ENCODE data around the gene ZNF41.
A peak's percentile ranks its signal among the peaks of the same experiment; 100 is the strongest.
"Not testable (repeated sequence)": the region's sequence is repeated elsewhere in the genome, so short reads cannot be mapped to it uniquely, and the experiment has no call there.

The ZNF41 gene

DNA sequence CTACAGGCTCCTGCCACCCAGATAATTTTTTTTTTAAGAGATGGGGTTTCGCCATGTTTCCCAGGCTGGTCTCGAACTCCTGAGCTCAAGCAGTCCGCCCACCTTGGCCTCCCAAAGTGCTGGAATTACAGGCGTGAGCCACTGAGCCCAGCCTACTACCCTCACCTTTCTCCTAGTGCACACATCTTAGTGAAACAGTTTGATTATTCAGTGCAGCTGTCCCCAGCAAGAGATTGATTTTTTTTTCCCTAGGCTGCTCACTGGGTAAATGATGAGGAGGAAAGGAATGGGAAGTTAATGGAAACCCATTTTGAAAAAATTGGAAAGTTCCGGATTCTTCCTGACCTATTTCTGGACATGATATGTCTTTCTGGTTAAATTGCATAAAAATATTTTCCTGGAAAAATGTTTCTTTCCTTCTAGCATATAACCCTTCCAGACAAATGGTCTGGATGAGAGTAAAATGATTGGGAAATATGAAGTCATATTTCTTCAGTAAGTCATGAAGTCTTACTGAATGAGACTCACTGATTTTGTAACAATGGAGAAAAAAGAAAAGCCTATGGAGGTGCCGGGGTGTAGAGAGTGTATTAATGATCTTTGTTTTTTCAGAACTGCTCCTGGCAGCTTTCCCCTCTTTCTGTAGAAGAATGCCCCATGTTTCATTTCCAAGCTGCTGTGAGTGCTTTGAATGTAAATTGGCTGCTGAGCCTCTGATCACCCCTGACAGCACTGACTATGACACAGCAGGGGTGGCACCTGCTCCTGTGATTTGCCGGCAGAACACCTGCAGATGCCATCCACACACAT lies 19.5 kb upstream of the ZNF41 start:
- Mint-ChIP-seq H3K9me3 (no peaks in the 10 kb centered on the region), H3K36me3 (ENCODE audit: low read depth) (no peaks in the 10 kb centered on the region), H3K27me3 (ENCODE audit: low read depth) (peaks cover 2% of the 10 kb centered on the region), H3K27ac (no peak overlapping the region), H3K4me3 (no peak overlapping the region), H3K4me1 (ENCODE audit: low read depth) (no peaks in the 10 kb centered on the region)
- DNase-seq (ENCODE audit: low spot score), result no peak

DNA sequence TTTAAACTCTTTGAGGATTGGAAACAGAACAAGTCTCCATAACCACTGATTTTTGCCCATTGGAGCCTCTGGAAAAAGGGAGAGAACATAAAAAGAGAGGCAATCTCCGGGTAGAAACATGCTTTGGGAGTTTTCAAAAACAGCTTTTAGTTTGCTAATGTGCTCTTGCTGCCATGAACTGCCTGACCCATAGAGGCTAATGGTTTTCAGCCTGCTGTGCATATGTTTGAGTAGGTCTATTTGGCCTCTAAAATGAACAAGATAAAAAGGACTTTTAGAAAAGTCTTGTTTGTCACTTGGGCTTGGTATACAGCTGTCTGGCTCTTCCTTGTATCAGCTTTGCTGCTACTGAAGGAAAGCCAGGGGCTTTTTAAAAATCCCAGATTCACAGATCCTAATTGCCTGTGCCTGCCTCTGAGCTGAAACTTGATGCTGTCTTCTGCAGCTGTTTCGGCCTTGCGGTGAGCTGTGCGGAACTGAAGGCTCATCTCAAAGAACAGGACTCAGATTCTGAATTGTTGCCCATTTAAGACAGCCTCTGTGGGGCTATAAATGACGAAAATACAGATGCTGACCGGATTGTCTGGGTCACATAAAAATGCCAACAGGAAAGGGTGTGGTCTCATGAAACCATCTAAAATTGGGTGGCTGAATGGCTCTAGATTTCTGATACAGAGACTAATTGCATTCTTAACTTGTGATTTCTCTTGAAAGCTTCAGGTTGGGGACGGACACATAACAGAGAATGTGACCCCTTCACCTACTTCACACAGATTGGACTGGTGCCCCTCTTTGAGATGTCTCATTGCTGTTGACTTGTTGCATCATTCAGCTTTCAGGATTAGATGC lies 18.4 kb upstream of the ZNF41 start:
- H3K9me3 Mint-ChIP-seq, result no peaks in the 10 kb centered on the region
- H3K27ac Mint-ChIP-seq, result no peak overlapping the region
- H3K36me3 Mint-ChIP-seq (ENCODE audit: low read depth), result no peaks in the 10 kb centered on the region
- peaks cover 2% of the 10 kb centered on the region for H3K27me3 Mint-ChIP-seq (ENCODE audit: low read depth)
- DNase-seq (ENCODE audit: low spot score), result no peak
- H3K4me1 Mint-ChIP-seq (ENCODE audit: low read depth), result no peaks in the 10 kb centered on the region
- H3K4me3 Mint-ChIP-seq, result no peak overlapping the region

GRCh38 chrX:47500554-47500953 lies 17.5 kb upstream of the ZNF41 start:
- no peak overlapping the region for H3K27ac Mint-ChIP-seq
- H3K4me3 Mint-ChIP-seq, result no peak overlapping the region
- no peaks in the 10 kb centered on the region for H3K36me3 Mint-ChIP-seq (ENCODE audit: low read depth)
- H3K9me3 Mint-ChIP-seq, result no peaks in the 10 kb centered on the region
- H3K27me3 Mint-ChIP-seq (ENCODE audit: low read depth), result peaks cover 2% of the 10 kb centered on the region
- DNase-seq (ENCODE audit: low spot score), result no peak
- no peaks in the 10 kb centered on the region for H3K4me1 Mint-ChIP-seq (ENCODE audit: low read depth)

DNA sequence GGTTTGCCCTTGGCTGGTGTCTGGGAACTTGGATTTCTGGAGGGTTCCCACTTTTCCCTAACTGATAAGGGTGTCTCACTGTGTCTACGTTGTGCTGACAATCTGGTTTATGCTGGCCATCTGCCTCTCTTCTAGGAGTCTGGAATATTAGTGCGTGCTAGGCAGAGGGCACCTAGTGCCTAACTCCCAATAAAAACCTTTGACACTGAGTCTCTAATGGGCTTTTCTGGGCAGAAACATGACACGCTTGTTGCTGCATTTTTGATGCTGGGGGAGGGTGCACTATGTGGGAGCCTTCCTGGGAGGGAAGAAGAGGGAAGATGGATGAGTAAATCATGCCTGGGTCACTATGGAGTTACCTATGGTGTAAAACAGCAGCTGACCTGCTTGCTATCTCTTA lies 16.3 kb upstream of the ZNF41 start:
- Mint-ChIP-seq H3K36me3 (ENCODE audit: low read depth) (no peaks in the 10 kb centered on the region), H3K4me3 (no peak overlapping the region), H3K9me3 (peaks cover 4% of the 10 kb centered on the region), H3K4me1 (ENCODE audit: low read depth) (no peaks in the 10 kb centered on the region), H3K27ac (no peak overlapping the region), H3K27me3 (ENCODE audit: low read depth) (peaks cover 2% of the 10 kb centered on the region)
- DNase-seq (ENCODE audit: low spot score), result no peak

DNA sequence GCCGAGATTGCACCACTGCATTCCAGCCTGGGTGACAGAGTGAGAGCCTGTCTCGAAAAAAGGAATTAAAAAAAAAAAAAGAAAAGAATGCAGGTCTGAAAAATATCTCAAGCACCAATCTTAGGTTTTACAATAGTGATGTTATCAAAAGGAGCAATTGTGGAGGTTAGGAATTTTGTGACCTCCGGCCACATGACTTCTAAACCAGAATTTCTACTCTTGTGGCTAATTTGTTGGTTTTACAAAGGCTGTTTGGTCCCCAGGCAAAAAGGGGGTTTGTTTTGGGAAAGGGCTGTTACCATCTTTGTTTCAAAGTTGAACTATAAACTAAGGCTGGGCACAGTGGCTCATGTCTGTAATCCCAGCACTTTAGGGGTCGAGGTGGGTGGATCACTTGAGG lies 15.4 kb upstream of the ZNF41 start:
- Mint-ChIP-seq H3K27me3 (ENCODE audit: low read depth) (peaks cover 2% of the 10 kb centered on the region), H3K4me1 (ENCODE audit: low read depth) (no peaks in the 10 kb centered on the region), H3K27ac (no peak overlapping the region), H3K9me3 (peaks cover 4% of the 10 kb centered on the region), H3K36me3 (ENCODE audit: low read depth) (no peaks in the 10 kb centered on the region), H3K4me3 (no peak overlapping the region)
- DNase-seq (ENCODE audit: low spot score), result no peak

- H3K36me3 Mint-ChIP-seq (ENCODE audit: low read depth), result no peaks in the 10 kb centered on the region
- no peaks in the 10 kb centered on the region for H3K4me1 Mint-ChIP-seq (ENCODE audit: low read depth)
- no peak for DNase-seq (ENCODE audit: low spot score)
- no peaks in the 10 kb centered on the region for H3K27me3 Mint-ChIP-seq (ENCODE audit: low read depth)
- H3K27ac Mint-ChIP-seq, result no peak overlapping the region
- H3K9me3 Mint-ChIP-seq, result peaks cover 4% of the 10 kb centered on the region
- H3K4me3 Mint-ChIP-seq, result no peak overlapping the region
These were observed 14.4 kb upstream of the ZNF41 start for GRCh38 chrX:47497271-47497888.

DNA sequence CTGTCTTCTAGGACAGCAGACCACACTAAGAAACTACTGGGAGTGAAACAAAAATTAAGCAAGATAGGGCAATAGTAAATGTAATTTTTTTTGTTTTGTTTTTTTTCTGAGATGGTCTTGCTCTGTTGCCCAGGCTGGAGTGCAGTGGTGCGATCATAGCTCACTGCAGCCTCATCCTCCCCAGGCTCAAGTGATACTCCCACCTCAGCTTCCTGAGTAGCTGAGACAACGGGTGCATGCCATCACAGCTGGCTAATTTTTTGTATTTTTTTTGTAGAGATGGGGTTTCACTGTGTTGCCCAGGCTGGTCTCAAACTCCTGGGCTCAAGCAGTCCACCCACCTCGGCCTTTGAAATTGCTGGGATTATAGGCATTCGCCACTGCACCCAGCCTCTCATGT lies 9.1 kb upstream of the ZNF41 start:
- DNase-seq (ENCODE audit: low spot score); H3K9me3 Mint-ChIP-seq; H3K36me3 Mint-ChIP-seq (ENCODE audit: low read depth); H3K27ac Mint-ChIP-seq; H3K4me1 Mint-ChIP-seq (ENCODE audit: low read depth); H3K27me3 Mint-ChIP-seq (ENCODE audit: low read depth); H3K4me3 Mint-ChIP-seq: not testable (repeated sequence)

GRCh38 chrX:47489507-47490275 lies 6.7 kb upstream of the ZNF41 start:
- peaks cover 8% of the 10 kb centered on the region for H3K4me1 Mint-ChIP-seq (ENCODE audit: low read depth)
- no peaks in the 10 kb centered on the region for H3K36me3 Mint-ChIP-seq (ENCODE audit: low read depth)
- peaks cover under 1% of the 10 kb centered on the region for H3K9me3 Mint-ChIP-seq
- H3K4me3 Mint-ChIP-seq, result no peak overlapping the region
- H3K27me3 Mint-ChIP-seq (ENCODE audit: low read depth), result no peaks in the 10 kb centered on the region
- H3K27ac Mint-ChIP-seq, result no peak overlapping the region
- DNase-seq (ENCODE audit: low spot score), result no peak

- no peak for DNase-seq (ENCODE audit: low spot score)
- Mint-ChIP-seq H3K4me3 (no peak overlapping the region), H3K27ac (peak overlapping the region; percentile 20), H3K36me3 (ENCODE audit: low read depth) (peaks cover 5% of the 10 kb centered on the region), H3K9me3 (no peaks in the 10 kb centered on the region), H3K27me3 (ENCODE audit: low read depth) (no peaks in the 10 kb centered on the region), H3K4me1 (ENCODE audit: low read depth) (peaks cover 29% of the 10 kb centered on the region)
These were observed 1.9 kb upstream of the ZNF41 start for GRCh38 chrX:47484885-47485284.

DNA sequence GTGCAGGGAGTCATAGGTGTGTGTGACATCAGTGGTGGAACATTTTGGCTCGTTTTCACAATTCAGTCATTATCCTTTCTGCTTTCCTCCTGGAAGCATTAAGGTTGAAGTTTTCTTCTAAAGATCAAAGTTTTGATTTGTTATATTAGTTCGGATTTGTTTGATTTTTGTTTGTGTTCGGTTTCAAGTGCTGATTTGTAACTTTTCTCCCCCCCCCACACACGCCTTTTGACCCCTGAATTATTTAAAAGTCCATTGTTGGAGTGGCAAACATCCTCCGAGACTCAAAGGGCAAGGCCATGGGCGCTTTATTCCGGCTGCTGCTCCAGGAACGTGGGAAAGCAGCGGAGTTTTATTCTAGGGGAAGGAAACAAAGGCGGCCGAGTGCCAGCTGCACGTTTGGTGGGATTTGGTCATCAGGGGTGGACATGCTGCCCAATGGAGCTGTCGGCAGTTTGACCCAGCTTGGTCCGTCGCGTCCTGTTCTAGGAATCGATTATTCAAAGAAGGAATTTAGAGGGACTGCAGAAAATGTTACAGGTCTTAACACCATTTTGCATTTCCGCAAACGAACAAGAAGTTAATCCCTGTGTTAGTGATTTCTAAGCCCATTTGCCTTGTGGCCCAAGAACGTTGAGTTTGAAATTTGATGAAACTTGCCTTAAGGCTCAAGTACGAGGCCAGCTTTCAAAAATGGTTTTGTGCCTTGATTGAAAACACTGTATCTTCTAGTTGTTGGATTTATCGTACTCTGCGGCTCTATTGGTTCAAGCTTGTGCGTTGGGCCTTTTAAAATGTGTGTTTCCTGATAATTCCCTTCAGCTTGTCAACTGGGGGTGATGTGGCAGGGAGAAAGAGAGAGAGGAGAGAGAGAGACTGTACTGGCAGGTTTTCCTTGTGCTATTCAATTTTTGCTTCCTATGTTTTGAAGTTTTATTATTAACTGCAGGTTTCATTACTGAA lies 565 bp upstream of the ZNF41 start:
- H3K4me3 Mint-ChIP-seq, result peak overlapping the region; percentile 90
- DNase-seq (ENCODE audit: low spot score), result no peak
- no peaks in the 10 kb centered on the region for H3K27me3 Mint-ChIP-seq (ENCODE audit: low read depth)
- H3K27ac Mint-ChIP-seq, result peak overlapping the region; percentile 96
- peaks cover 29% of the 10 kb centered on the region for H3K4me1 Mint-ChIP-seq (ENCODE audit: low read depth)
- H3K36me3 Mint-ChIP-seq (ENCODE audit: low read depth), result peaks cover 7% of the 10 kb centered on the region
- H3K9me3 Mint-ChIP-seq, result no peaks in the 10 kb centered on the region

- peak; percentile 22 for DNase-seq (ENCODE audit: low spot score)
- no peaks in the 10 kb centered on the region for H3K27me3 Mint-ChIP-seq (ENCODE audit: low read depth)
- peak overlapping the region; percentile 95 for H3K4me3 Mint-ChIP-seq
- peaks cover 29% of the 10 kb centered on the region for H3K4me1 Mint-ChIP-seq (ENCODE audit: low read depth)
- H3K36me3 Mint-ChIP-seq (ENCODE audit: low read depth), result peaks cover 13% of the 10 kb centered on the region
- H3K9me3 Mint-ChIP-seq, result no peaks in the 10 kb centered on the region
- H3K27ac Mint-ChIP-seq, result peak overlapping the region; percentile 96
These were observed 934 bp downstream of the ZNF41 start for GRCh38 chrX:47482065-47482511.

GRCh38 chrX:47481160-47481559 lies 1.9 kb downstream of the ZNF41 start:
- Mint-ChIP-seq H3K27me3 (ENCODE audit: low read depth) (no peaks in the 10 kb centered on the region), H3K4me1 (ENCODE audit: low read depth) (peaks cover 29% of the 10 kb centered on the region), H3K36me3 (ENCODE audit: low read depth) (peaks cover 16% of the 10 kb centered on the region), H3K27ac (peak overlapping the region; percentile 55), H3K4me3 (peak overlapping the region; percentile 50), H3K9me3 (peaks cover 3% of the 10 kb centered on the region)
- DNase-seq (ENCODE audit: low spot score), result no peak

DNA sequence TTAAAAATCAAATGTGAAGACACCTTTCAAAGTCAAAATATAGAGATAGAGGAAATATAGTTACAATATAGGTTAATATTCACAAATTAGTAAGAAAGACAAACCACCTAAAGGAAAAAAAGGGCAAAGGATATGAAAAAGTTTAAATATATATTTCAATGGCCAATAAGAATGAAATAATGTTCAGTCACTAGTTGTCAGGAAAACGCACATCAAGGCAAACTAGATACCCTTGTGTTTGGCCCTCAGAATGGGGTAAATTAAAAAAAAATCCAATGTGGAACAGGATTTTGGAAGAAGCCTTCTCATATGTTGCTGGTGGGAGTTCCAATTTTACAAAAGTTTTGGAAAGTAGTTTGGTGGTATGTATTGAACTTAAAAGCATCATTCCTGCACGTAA lies 2.4 kb downstream of the ZNF41 start:
- Mint-ChIP-seq H3K27me3 (ENCODE audit: low read depth) (no peaks in the 10 kb centered on the region), H3K4me3 (no peak overlapping the region), H3K36me3 (ENCODE audit: low read depth) (peaks cover 22% of the 10 kb centered on the region), H3K27ac (peak overlapping the region; percentile 10), H3K4me1 (ENCODE audit: low read depth) (peaks cover 29% of the 10 kb centered on the region), H3K9me3 (peaks cover 4% of the 10 kb centered on the region)
- DNase-seq (ENCODE audit: low spot score), result no peak
